C4-2B (cell line): ENCODE data around the gene COMMD4.

Source experiments
- CTCF ChIP-seq: fragments of 450-650 bp; conservative IDR thresholded peaks from 2 replicates; pipeline ENCODE4 v1.5.1; 2017; ENCODE audit warnings: mild to moderate bottlenecking
- ZFX ChIP-seq: fragments of 450-650 bp; IDR thresholded peaks from 2 replicates; pipeline ENCODE4 v1.6.1; 2017

- TF ChIP-seq CTCF = no peak
- no peak for TF ChIP-seq ZFX
Measured at GRCh38 chr15:75371486-75371885, 35.6 kb downstream of the COMMD4 start.
